Pancreas (tissue), 10 donors: ENCODE measurements around the gene CLEC17A. TPM values are rescaled to one million over a fixed set of nuclear protein-coding genes. Genes with fewer than 3 reads are reported as not detected.

Experiments
- ATAC-seq, 4 donors: fragments of 200-7000 bp; cut with Tn5 transposase; one replicate each; pipeline versions ENCODE4 v1.8.0 to v1.9.1; 2020; ENCODE audit warnings: mild to moderate bottlenecking in 4 of 4, moderate library complexity in 4 of 4
- DNase-seq, 6 donors: peaks; one replicate each; pipeline ENCODE4 v3.0.0-alpha.2; 2020
- FAIRE-seq: peaks from 2 replicates; lab custom pipeline; 2012; peaks lifted over from hg19 to GRCh38; lab: Jason Lieb, UNC
- H3K27ac ChIP-seq, 4 donors: fragments of 200-600 bp; sonication (generic); 1 replicate in 3 of 4; 2 replicates in 1 of 4; pipeline versions ENCODE4 v1.5.0 to v1.8.0; 2020
- H3K27me3 ChIP-seq, 4 donors: fragments of 200-600 bp; one replicate each; pipeline ENCODE4 v1.8.0; 2021
- H3K36me3 ChIP-seq, 3 donors: fragments of 200-600 bp; sonication (generic) in 1 of 3; one replicate each; pipeline versions ENCODE4 v1.5.0 to v1.8.0; 2020 to 2021
- H3K4me1 ChIP-seq, 3 donors: fragments of 200-600 bp; one replicate each; pipeline ENCODE4 v1.8.0; 2021
- H3K4me3 ChIP-seq, 4 donors: fragments of 200-600 bp; sonication (generic) in 2 of 4; one replicate each; pipeline versions ENCODE4 v1.5.0 to v1.8.0; 2020 to 2021
- H3K9me3 ChIP-seq, 4 donors: fragments of 200-600 bp; one replicate each; pipeline ENCODE4 v1.8.0; 2021
- WGBS, 2 donors: extraction: QIAGEN DNeasy Blood & Tissue Kit; methylation state at CpG; one replicate each; pipeline ENCODE4 v1.1.7; 2013; 5-methylcytosine and 5-hydroxymethylcytosine counted together
- intact Hi-C, 3 donors: fragments of 100-400 bp; cut with DNase I; formaldehyde crosslinking; loops; one replicate each; pipeline versions ENCODE4 v1.11.1 to v1.14.2; 2022
- polyA plus RNA-seq, 2 donors: library from polyadenylated mRNA; stranded (reverse); fragments of 200-250 nt; gene quantifications; one replicate each; pipeline ENCODE4 v1.2.3, GENCODE V29; 2013
- total RNA-seq, 6 donors: library from RNA; stranded (reverse); fragmentation: NEBNext Ultra II Directional in 4 of 6; extraction: Animal tissue kit (Norgen Biotek cat#: 25700) in 4 of 6; gene quantifications; one replicate each; pipeline versions ENCODE4 v1.2.1 to v1.2.4, GENCODE V29; 2021 to 2023
- TF ChIP-seq, protein P1 (sequence below), 4 donors: fragments of 200-600 bp; sonication (generic) in 3 of 4; IDR thresholded peaks; one replicate each; pipeline versions ENCODE4 v1.5.0 to v1.8.0; 2021; ENCODE audit warnings: antibody characterized with exemption in 4 of 4
- donor health status: healthy with polysubstance abuse.
- donor health status: DM: no; HTN: no; CAD: no; lungs with moderate emphysema.
- donor health status: DM: no; HTN: no; CAD: no.
- donor health status: control.
- donor health status: control.
- donor health status: Bipolar disorder and iron deficiency.
- donor health status: DM: yes; HTN: yes; CAD: no.
- donor health status: DM: no; HTN: no; CAD: no.
- donor health status: DM: no; HTN: no; CAD: no.
- donor health status: DM: yes; HTN: yes; CAD: no.

The CLEC17A gene
- total and polyA plus RNA-seq, 8 donors: 0.09 to 0.15 (median 0.12) TPM; not detected in 4

GRCh38 chr19:14542711-14543328 lies 40.1 kb upstream of the CLEC17A start:
- TF ChIP-seq, protein P1, sequence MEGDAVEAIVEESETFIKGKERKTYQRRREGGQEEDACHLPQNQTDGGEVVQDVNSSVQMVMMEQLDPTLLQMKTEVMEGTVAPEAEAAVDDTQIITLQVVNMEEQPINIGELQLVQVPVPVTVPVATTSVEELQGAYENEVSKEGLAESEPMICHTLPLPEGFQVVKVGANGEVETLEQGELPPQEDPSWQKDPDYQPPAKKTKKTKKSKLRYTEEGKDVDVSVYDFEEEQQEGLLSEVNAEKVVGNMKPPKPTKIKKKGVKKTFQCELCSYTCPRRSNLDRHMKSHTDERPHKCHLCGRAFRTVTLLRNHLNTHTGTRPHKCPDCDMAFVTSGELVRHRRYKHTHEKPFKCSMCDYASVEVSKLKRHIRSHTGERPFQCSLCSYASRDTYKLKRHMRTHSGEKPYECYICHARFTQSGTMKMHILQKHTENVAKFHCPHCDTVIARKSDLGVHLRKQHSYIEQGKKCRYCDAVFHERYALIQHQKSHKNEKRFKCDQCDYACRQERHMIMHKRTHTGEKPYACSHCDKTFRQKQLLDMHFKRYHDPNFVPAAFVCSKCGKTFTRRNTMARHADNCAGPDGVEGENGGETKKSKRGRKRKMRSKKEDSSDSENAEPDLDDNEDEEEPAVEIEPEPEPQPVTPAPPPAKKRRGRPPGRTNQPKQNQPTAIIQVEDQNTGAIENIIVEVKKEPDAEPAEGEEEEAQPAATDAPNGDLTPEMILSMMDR (IDR thresholded peaks at IDR 0.05): no peak
- 66 to 69% methylated on average over 7 of the region's 7 CpGs for WGBS, 2 donors
- FAIRE-seq (no peak), DNase-seq (no peak), ATAC-seq (no peak)
- Histone ChIP-seq H3K4me1 (peaks cover 3 to 5% (median 4%) of the 10 kb centered on the region in 3 donors), H3K27ac (no peak overlapping the region), H3K27me3 (no peaks in the 10 kb centered on the region), H3K36me3 (no peaks in the 10 kb centered on the region), H3K4me3 (no peak overlapping the region), H3K9me3 (no peaks in the 10 kb centered on the region)
- intact Hi-C loops: no loop called here

DNA sequence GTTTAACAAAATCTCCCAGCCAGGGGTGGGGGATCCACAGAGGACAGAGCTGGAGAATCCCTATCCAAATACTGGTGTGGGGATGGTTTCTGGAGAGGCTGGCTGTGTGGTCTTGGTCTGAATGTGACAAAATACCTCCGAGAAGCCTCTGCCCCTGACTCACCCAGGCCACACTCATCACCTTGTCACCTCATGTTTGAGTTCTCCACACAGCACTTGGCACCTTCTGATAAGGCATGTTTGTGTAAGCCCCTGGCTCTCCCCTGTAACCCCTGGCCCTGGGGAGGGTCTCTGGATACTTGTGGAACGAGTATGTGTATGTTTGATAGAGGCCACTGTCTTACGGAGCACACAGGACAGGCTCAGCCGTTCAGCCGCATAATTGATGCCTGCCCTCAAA lies 38.8 kb upstream of the CLEC17A start:
- no peaks in the 10 kb centered on the region for H3K27me3 ChIP-seq
- H3K4me1 ChIP-seq: no peaks in the 10 kb centered on the region
- no peaks in the 10 kb centered on the region for H3K36me3 ChIP-seq
- DNase-seq (no peak), FAIRE-seq (no peak), ATAC-seq (no peak)
- 86 to 87% methylated on average over 5 of the region's 5 CpGs for WGBS, 2 donors
- no peak overlapping the region for H3K4me3 ChIP-seq
- TF ChIP-seq, protein P1 (IDR thresholded peaks at IDR 0.05): no peak
- no peak overlapping the region for H3K27ac ChIP-seq
- intact Hi-C loops: no loop called here
- H3K9me3 ChIP-seq: no peaks in the 10 kb centered on the region

DNA sequence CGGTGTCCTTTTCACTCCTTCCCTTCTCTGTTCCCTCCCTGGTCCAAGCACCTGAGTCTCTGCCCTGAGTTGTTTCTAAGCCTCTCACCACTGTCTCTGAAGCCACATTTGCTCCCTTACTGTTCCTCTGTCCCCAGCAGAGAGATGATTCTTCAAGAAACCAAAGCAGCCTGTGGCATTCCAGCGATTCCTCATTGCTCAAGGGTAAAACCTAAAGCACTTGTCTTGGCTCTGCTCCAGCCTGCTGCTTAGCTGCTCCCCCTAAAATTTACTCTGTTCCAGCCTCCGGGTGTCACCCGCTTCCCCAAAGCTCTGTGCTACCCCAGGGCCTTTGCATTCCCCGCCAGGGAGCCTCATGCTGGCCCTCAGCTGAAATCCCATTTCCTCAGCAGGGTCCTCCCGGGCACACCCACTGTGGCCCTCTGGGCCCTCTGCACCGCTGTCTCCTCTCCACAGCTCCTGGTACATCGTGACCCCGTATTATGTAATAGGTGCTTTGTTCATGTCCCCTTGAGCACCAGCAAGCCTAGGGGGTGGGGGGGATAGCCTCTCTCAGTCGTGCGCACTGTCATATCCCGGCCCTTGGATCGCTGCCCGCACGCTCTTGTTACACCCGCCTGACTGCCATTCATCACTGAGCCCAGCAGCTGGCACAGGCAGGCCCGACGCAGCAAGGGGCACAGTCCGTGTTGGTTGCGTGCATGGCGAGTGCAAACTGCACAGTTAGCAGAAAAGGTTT lies 37.7 kb upstream of the CLEC17A start:
- Histone ChIP-seq H3K27me3 (no peaks in the 10 kb centered on the region), H3K36me3 (no peaks in the 10 kb centered on the region), H3K4me3 (no peak overlapping the region), H3K4me1 (no peaks in the 10 kb centered on the region), H3K9me3 (no peaks in the 10 kb centered on the region), H3K27ac (peak overlapping the region in 1 of 4 donors; percentile 33)
- FAIRE-seq (no peak), ATAC-seq (peak; percentile 42 to 85 (median 81)), DNase-seq (peak in 4 of 6 donors; percentile 41 to 83 (median 54))
- intact Hi-C loops: no loop called here
- TF ChIP-seq, protein P1 (IDR thresholded peaks at IDR 0.05): no peak
- WGBS, 2 donors: 45 to 66% methylated on average over 19 to 21 of the region's 21 CpGs

DNA sequence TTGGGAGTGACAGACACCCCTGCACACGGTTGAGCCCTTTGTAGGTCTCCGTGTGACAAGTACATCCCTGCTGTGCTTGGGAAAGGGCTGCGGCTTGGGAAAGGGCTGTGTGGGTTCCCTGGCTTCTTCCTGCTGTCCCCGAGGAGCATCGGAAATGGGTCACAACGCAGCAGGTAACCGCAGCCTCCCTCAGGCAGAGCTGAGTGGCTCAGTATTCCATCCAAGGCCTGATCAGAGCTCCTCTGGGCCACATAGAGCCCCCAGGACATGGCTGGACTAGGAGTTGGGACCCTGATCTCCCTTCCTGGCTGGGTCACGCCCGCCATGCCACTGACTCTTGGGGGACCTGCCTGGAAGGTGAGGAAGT lies 37.2 kb upstream of the CLEC17A start:
- Histone ChIP-seq H3K4me3 (no peak overlapping the region), H3K27ac (peak overlapping the region in 1 of 4 donors; percentile 33), H3K27me3 (no peaks in the 10 kb centered on the region), H3K36me3 (no peaks in the 10 kb centered on the region), H3K9me3 (no peaks in the 10 kb centered on the region), H3K4me1 (no peaks in the 10 kb centered on the region)
- intact Hi-C loops: no loop called here
- DNase-seq: no peak
- 65 to 71% methylated on average over 9 of the region's 9 CpGs for WGBS, 2 donors
- peak in 2 of 4 donors; percentile 13 to 37 for ATAC-seq
- no peak for FAIRE-seq
- TF ChIP-seq, protein P1 (IDR thresholded peaks at IDR 0.05): no peak
